Measurements from ENCODE around the gene F2.

DNA sequence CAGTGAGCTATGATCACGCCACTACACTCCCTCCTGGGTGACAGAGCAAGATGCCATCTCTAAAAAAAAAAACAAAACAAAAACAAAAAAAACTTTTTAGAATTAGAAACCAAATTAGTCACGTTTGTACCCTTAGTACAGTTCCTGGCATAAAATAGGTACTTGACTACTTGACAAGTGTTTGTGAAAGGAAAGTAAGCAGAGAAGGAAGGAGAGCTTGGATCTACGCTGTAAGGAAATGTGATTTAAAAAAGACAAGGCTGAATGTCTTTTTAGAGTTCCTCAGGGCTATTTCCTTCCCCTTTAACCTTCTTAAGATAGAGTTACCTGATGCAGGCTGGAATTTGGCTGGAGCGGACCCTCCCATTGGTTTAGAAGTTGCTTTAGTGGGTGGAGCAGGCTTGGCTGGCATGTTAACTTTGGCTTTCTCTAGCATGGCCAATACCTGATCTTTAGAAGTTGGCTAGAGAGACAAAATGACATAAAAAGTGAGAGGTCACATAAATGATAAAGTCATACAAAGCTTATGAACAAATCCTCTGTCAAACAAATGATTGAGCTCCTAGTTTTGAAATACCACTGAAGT lies 50.7 kb downstream of the F2 start:
- no peak for TF ChIP-seq POLR2A (IDR thresholded peaks at IDR 0.05; ENCODE audit: low read length)
- TF ChIP-seq GATA1 (IDR thresholded peaks at IDR 0.05; ENCODE audit: low read depth, low read length) = no peak
